SK-N-MC (cell line): ENCODE results near the gene TOR1B.

Experiments used
- DNase-seq: peaks from one replicate; pipeline ENCODE4 v3.0.0-alpha.2; 2011; ENCODE audit warnings: low read depth, low spot score
- H3K27ac ChIP-seq: fragments of 200-600 bp; sonication (generic); 2 replicates; pipeline ENCODE4 v1.5.1; 2016; ENCODE audit warnings: mixed run types
- H3K36me3 ChIP-seq: fragments of 200-600 bp; sonication (generic); 2 replicates; pipeline ENCODE4 v1.6.1; 2017; ENCODE audit warnings: antibody characterized with exemption, low read length, mixed read lengths; ENCODE audit not compliant: insufficient read depth
- H3K4me3 ChIP-seq: fragments of 200-600 bp; sonication (generic); 2 replicates; pipeline ENCODE4 v1.5.1; 2016
- H3K9ac ChIP-seq: fragments of 200-600 bp; sonication (generic); 2 replicates; pipeline ENCODE4 v1.8.0; 2017; ENCODE audit warnings: mixed run types, mixed read lengths; ENCODE audit not compliant: insufficient read length
- H3K9me3 ChIP-seq: fragments of 200-600 bp; sonication (generic); 2 replicates; pipeline ENCODE4 v1.6.1; 2017; ENCODE audit warnings: low read depth, mild to moderate bottlenecking, antibody characterized with exemption, low read length, moderate library complexity, mixed read lengths
- EZH2 ChIP-seq: fragments of 200-600 bp; sonication (generic); IDR thresholded peaks from one replicate; pipeline ENCODE4 v1.6.1; 2017; ENCODE audit warnings: antibody characterized with exemption
- FOXP2 ChIP-seq: optimal IDR thresholded peaks from 2 replicates; pipeline ENCODE3; 2011; ENCODE audit warnings: mild to moderate bottlenecking, moderate library complexity; ENCODE audit not compliant: insufficient read depth; ENCODE audit errors: extremely low read length, control extremely low read depth
- POLR2AphosphoS5 ChIP-seq: IDR thresholded peaks from 2 replicates; pipeline ENCODE4 v1.6.1; 2012; ENCODE audit warnings: mild to moderate bottlenecking, low read depth, low read length, borderline replicate concordance

Gene TOR1B

GRCh38 chr9:129840034-129840433 lies 37.0 kb downstream of the TOR1B start:
- H3K36me3 ChIP-seq = no peaks in the 10 kb centered on the region
- TF ChIP-seq FOXP2 (no peak), EZH2 (no peak), POLR2AphosphoS5 (no peak)
- no peak overlapping the region for H3K9ac ChIP-seq
- no peak for DNase-seq
- H3K9me3 ChIP-seq = no peaks in the 10 kb centered on the region
- H3K27ac ChIP-seq = no peak overlapping the region
- no peak overlapping the region for H3K4me3 ChIP-seq

- no peak for TF ChIP-seq FOXP2
- TF ChIP-seq EZH2 = no peak
- TF ChIP-seq POLR2AphosphoS5 = no peak
- H3K27ac ChIP-seq = no peak overlapping the region; the same call in 1 of the 2 replicates
- no peak for DNase-seq
- H3K9ac ChIP-seq = no peak overlapping the region
- no peak overlapping the region for H3K4me3 ChIP-seq
- no peaks in the 10 kb centered on the region for H3K36me3 ChIP-seq
- no peaks in the 10 kb centered on the region for H3K9me3 ChIP-seq
Measured at GRCh38 chr9:129841071-129841470, 38.1 kb downstream of the TOR1B start.

- no peak for DNase-seq
- no peak overlapping the region for H3K9ac ChIP-seq
- TF ChIP-seq EZH2 (no peak), POLR2AphosphoS5 (no peak), FOXP2 (no peak)
Measured at GRCh38 chr9:129845373-129845772, 42.4 kb downstream of the TOR1B start.

GRCh38 chr9:129848712-129849441 lies 45.9 kb downstream of the TOR1B start:
- Histone ChIP-seq H3K9ac (no peak overlapping the region), H3K9me3 (no peaks in the 10 kb centered on the region), H3K36me3 (peaks cover 19% of the 10 kb centered on the region; the same call in 1 of the 2 replicates), H3K4me3 (no peak overlapping the region), H3K27ac (no peak overlapping the region)
- no peak for DNase-seq
- no peak for TF ChIP-seq POLR2AphosphoS5
- no peak for TF ChIP-seq EZH2
- TF ChIP-seq FOXP2 = no peak

More at GRCh38 chr9:129845373-129845772, 42.4 kb downstream of the TOR1B start:
- H3K4me3 ChIP-seq = no peak overlapping the region
- H3K36me3 ChIP-seq = no peaks in the 10 kb centered on the region; the same call in 1 of the 2 replicates
- no peaks in the 10 kb centered on the region for H3K9me3 ChIP-seq
- peak overlapping the region; percentile 68; the same call in 1 of the 2 replicates for H3K27ac ChIP-seq

GRCh38 chr9:129849901-129850300 lies 46.9 kb downstream of the TOR1B start:
- Histone ChIP-seq H3K27ac (no peak overlapping the region), H3K9me3 (no peaks in the 10 kb centered on the region), H3K4me3 (no peak overlapping the region), H3K36me3 (peaks cover 24% of the 10 kb centered on the region; the same call in 1 of the 2 replicates), H3K9ac (no peak overlapping the region)
- no peak for DNase-seq
- TF ChIP-seq FOXP2 = no peak
- no peak for TF ChIP-seq POLR2AphosphoS5
- no peak for TF ChIP-seq EZH2

GRCh38 chr9:129850821-129851550 lies 48.0 kb downstream of the TOR1B start:
- Histone ChIP-seq H3K36me3 (peaks cover 25% of the 10 kb centered on the region; the same call in 1 of the 2 replicates), H3K9ac (no peak overlapping the region), H3K9me3 (no peaks in the 10 kb centered on the region), H3K27ac (no peak overlapping the region), H3K4me3 (no peak overlapping the region)
- DNase-seq = no peak
- TF ChIP-seq FOXP2 (no peak), EZH2 (no peak), POLR2AphosphoS5 (no peak)

GRCh38 chr9:129851821-129852220 lies 48.8 kb downstream of the TOR1B start:
- H3K9me3 ChIP-seq = no peaks in the 10 kb centered on the region
- DNase-seq = no peak
- peaks cover 25% of the 10 kb centered on the region; the same call in 1 of the 2 replicates for H3K36me3 ChIP-seq
- no peak overlapping the region for H3K4me3 ChIP-seq
- H3K27ac ChIP-seq = no peak overlapping the region
- no peak for TF ChIP-seq EZH2
- no peak for TF ChIP-seq POLR2AphosphoS5
- TF ChIP-seq FOXP2 = no peak
- no peak overlapping the region for H3K9ac ChIP-seq

GRCh38 chr9:129852579-129852978 lies 49.6 kb downstream of the TOR1B start:
- H3K4me3 ChIP-seq = no peak overlapping the region
- peaks cover 25% of the 10 kb centered on the region; the same call in 1 of the 2 replicates for H3K36me3 ChIP-seq
- no peak overlapping the region for H3K27ac ChIP-seq
- DNase-seq = no peak
- no peak for TF ChIP-seq EZH2
- no peak for TF ChIP-seq FOXP2
- no peak for TF ChIP-seq POLR2AphosphoS5
- no peak overlapping the region for H3K9ac ChIP-seq
- H3K9me3 ChIP-seq = no peaks in the 10 kb centered on the region

GRCh38 chr9:129853614-129854013 lies 50.6 kb downstream of the TOR1B start:
- Histone ChIP-seq H3K27ac (no peak overlapping the region), H3K36me3 (peaks cover 29% of the 10 kb centered on the region; the same call in 1 of the 2 replicates), H3K9me3 (no peaks in the 10 kb centered on the region), H3K4me3 (no peak overlapping the region), H3K9ac (no peak overlapping the region)
- DNase-seq = no peak
- TF ChIP-seq FOXP2 (no peak), POLR2AphosphoS5 (no peak), EZH2 (no peak)
